GM12872 (cell line): ENCODE results near the gene PLA2G4E.

Source experiments
- TF ChIP-seq, protein P1 (sequence below): IDR thresholded peaks from 3 replicates; pipeline ENCODE4 v1.5.1; 2011; ENCODE audit warnings: low read depth, mild to moderate bottlenecking, low read length, moderate library complexity; ENCODE audit not compliant: insufficient read depth

PLA2G4E gene

DNA sequence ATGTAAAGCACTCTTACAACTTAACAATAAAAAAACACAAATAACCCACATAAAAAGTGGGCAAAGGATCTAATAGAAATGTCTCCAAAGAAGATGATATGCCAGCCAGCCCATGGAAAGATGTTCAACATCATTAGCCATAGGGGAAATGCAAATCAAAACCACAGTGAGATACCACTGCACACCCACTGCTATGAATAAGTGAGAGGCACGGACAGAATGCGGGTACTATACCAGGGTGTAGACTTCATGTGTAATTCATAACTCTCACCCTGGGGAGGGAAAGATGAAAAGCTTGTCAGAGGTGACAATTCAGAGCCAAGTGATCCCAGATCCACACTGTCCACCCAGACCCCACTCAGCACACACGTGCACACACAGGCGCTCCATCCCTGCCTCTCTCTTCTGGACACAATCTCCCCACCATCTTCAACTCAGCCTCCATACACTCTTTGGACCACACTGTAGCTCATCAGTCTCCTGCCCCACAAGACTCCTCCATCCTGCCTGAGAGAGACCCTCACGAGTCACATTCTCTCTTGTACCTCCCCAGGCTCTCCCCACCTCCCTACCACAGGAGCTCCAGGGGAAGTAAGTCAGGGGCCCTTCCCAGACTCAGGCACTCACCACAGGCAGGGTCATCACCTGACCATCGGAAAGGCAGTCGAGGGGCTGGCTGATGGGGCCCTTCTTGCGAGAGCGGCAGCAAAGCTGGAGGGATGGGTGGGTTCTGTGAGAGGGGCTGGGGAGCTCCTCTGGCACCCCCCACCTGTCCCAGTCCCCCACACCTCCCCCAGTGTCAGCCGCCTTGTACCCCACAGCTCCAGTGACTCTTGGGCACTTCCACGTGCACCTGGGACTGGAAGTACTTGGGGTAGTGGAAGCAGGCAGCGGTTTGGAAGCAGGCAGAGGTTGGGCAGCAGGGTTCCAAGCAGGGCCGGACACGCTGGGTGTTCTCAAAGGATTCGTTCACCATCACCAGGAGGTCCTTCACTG, 21.3 kb downstream of the PLA2G4E start:
- TF ChIP-seq, protein P1, sequence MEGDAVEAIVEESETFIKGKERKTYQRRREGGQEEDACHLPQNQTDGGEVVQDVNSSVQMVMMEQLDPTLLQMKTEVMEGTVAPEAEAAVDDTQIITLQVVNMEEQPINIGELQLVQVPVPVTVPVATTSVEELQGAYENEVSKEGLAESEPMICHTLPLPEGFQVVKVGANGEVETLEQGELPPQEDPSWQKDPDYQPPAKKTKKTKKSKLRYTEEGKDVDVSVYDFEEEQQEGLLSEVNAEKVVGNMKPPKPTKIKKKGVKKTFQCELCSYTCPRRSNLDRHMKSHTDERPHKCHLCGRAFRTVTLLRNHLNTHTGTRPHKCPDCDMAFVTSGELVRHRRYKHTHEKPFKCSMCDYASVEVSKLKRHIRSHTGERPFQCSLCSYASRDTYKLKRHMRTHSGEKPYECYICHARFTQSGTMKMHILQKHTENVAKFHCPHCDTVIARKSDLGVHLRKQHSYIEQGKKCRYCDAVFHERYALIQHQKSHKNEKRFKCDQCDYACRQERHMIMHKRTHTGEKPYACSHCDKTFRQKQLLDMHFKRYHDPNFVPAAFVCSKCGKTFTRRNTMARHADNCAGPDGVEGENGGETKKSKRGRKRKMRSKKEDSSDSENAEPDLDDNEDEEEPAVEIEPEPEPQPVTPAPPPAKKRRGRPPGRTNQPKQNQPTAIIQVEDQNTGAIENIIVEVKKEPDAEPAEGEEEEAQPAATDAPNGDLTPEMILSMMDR = no peak

GRCh38 chr15:41997845-41998244, 23.0 kb downstream of the PLA2G4E start:
- TF ChIP-seq, protein P1 = no peak

DNA sequence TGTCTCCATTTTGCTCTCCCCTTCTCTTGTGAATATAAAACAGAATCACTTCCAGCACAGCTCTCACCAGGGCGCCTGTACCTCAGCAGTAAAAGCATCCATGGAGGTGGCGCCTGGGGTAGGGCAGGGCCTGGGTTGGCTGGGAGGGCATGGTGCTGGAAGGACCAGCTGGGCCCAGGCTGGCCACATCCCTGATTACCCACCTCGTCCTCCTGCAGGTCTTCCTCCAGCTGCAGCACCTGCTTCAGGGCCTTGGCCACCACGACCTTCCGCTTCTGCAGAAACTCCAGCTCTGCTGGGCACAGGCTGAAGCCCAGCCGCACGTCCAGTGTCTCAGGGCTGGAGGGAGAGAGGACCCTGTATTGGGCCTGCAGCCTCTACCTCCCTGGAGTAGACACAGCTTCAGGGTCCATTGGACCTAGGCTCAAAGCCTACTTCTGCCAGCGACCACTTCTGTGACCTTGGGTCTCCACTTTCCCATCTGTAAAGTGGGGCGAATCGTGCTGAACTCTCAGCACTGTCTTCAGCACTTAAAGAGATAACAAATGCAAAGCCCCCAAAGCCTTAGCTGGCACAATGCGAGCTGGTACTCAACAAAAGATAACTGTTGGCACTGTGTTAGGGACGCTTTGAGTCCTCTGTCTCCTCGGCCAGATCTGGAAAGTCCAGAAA, 23.8 kb downstream of the PLA2G4E start:
- TF ChIP-seq, protein P1 = no peak

DNA sequence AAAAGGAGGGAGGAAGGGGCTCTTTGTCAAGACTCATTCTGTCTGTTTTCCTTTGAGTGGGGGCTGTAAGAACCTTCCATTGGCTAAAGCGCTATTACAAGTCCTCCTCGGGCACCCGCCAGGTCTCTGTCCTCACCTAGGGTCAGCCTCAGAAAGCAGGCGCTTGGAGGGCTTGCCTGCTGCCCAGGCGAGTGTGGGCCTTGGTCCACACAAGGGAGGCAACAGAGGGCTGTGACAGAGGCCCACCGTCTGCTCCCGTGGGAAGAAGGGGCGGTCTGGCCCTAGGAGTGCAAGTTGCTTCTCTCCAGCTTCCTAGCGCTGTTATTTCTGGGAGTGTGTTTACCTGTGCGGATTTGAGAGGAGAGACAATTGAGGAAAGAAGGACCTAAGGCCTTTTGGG, 24.5 kb downstream of the PLA2G4E start:
- TF ChIP-seq, protein P1 = no peak

DNA sequence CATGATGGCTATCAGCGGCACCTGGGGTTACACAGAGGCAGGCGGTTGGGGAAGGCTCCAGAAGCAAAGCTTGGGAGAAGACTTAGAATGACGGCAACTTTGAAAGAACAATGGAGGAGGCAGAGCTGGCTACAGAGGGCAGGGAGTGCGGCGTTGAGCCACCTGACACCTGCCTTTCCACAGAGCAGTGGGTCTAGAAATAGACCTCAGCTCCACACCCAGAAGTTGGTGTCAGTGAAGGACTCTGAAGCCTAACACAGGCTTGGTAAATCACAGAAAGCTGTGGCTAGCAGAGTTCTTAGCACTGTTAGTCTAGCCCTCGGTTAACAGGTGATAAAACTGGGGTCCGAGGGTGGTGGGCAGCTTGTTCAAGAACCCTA, 25.4 kb downstream of the PLA2G4E start:
- TF ChIP-seq, protein P1 = no peak

DNA sequence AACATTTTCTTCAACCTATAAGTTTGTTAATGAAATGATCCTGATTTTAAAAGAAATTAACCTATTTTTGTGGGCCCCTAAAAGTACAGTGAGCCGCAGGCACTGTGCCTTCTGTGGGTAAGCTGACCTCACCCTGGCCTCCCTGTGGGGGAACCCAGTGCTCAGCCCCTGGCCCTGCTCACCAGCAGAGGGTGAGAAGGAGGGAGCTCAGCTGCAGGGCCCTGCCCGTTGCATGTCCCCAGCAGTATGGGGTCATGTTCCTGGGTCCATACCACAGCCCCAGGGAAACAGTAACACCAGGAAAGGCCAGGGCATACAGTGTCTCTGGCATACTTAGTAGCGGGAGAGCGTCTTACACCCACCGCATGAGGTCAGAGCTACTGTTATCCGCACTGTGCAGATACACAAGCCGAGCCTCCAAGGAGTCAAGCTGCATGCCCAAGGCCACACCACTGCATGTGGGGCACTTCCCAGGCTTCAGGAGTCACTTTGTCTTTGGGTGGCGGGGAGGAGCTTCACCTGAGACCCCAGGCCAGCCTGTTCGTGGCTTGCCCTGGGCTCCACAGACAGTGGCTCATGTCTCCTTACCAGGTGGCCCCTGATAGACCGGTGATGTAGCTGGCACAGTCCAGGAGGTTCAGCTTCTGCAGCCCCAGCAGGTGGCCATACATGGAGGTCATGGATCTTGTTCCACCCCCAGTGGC, 25.9 kb downstream of the PLA2G4E start:
- TF ChIP-seq, protein P1 = no peak

DNA sequence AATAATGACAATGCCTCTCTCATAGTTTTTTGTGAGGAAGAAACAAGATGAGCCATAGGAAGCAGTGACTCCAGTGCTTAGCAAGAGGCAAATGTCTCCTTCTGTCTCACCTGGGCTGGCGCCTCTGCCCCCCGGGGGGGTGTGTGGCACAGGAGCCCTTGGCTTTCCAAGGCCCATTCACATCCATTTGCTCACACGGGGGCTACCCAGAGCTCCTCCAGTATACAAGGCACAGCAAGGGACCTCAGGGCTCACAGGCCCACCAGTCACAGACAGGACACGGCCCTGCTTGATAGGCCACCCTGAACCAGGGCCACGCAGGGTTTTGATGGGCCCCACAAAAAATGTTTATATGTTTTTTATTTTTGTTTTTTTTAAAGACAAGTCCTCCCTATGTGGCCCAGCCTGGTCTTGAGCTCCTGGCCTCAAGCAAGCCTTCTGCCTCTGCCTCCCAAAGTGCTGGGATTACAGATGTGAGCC, 26.6 kb downstream of the PLA2G4E start:
- TF ChIP-seq, protein P1 = no peak
